Measurements from ENCODE around the gene ITFG1.

DNA sequence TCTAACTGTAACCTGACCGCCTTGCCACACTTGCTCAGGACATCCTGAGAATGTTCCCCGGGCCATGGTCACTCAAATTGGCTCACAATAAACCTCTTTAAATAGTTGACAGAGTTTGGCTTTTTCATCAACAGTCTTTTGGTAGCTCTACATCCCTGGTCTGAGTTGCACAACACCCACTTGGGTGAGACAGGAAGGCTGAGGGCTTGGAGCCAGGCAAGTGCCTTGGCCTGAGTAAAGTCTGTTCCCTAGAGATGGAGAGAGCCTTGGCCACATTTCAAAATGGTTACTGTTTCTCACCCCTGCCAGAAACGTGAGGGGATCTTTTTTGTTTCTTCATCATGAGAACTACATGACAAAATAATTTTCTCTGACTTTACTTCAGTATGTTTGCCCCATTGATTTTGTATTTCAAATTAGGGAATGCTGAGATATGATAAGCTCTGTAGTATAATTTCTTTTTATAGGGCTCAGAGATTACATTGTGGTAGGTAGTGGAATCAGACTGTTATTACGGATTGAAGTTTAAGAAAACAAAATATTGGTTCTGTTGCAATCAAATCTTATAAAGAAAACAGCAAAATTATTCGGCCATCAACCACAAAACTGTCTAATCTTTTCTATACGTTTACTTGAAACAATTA lies 263.2 kb downstream of the ITFG1 start:
- TF ChIP-seq POLR2A (IDR thresholded peaks at IDR 0.05; ENCODE audit: low read length) = no peak
- no peak for TF ChIP-seq GATA1 (IDR thresholded peaks at IDR 0.05; ENCODE audit: low read depth, low read length)

All from erythroblast (primary cell).